Measurements from ENCODE around the gene SRPK3.
"Not testable (repeated sequence)": the region's sequence is repeated elsewhere in the genome, so short reads cannot be mapped to it uniquely, and the experiment has no call there.

The SRPK3 gene

DNA sequence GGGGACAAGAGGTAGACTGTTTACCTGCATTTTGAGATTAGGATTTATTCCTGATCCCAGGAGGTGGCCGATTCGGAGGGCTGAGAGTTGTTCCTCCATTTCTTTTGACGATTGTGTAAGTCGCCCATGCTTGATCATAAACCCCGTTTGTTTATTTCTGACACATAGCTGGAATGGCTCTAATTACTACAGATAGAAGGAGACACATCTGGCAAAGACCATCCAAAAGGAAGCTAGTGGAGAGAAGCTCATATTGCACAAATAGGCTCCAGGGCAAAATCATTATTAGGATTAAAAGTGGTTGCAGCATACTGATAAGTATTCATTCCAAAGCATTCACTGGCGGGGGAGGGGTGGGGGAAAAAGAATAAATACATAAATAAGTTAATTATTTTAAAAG lies 33.9 kb upstream of the SRPK3 start:
- not testable (repeated sequence) for DNase-seq

DNA sequence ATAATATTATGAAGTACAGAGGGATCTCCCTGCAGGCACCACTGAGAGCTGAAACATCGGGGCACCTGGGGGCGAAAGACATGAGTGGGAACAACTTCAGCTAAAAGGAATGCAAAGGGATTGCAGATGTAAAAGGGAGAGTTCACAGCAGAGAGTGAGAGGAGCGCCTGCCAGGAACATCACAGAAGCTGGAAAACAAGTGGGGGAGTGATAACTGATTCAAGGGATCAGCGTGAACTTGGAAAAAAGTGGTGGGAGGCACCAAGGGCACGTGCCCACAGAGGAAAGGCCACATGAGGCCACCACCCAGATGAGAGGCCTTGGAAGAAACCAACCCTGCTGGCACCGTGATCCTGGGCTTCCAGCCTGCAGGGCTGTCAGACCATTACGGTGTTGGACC lies 31.8 kb upstream of the SRPK3 start:
- DNase-seq, result not testable (repeated sequence)

DNA sequence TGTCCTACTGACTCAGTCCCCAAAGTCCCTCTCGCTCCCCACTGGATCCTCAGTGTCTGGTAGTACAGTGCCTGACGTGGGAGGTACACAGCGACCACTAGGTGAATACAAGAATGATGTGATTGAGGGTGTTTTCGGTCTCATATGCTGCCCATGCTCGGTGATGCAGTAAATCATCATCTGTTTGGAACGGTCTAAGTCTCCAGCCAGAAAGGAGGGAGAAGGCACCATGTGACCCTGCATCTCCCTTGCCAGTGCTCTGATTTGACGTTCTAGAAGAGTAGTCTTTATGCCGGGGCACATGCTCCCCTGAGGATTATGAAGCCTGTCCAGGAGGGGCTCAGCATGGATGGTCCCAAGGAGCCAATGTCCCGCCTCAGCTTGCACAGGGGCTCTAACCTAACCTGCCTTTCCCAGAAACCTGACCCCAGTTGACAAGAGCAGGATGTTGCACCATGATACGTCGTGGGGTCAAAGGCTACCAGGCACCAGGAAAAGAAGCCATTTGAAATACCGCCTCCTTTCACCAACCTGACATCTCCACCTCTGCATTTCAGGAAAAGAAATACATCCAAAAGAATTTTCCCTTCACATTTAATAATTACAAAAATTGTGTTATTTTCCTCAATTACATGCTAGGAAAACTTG lies 30.6 kb upstream of the SRPK3 start:
- DNase-seq, result no peak

DNA sequence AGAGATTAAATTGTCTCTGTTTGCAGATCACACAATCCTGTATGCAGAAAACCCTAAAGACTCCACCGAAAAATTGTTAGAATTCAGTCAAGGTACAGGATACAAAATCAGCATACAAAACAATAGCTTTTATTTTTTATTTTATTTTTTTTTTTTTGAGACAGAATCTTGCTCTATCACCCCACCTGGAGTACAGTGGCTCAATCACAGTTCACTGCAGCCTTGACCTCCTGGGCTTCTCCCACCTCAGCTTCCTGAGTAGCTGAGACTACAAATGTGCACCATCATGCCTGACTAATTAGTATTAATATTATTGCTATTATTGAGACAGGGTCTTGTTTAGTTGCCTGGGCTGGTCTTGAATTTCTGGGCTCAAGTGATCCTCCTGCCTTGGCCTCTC lies 25.7 kb upstream of the SRPK3 start:
- no peak for DNase-seq

DNA sequence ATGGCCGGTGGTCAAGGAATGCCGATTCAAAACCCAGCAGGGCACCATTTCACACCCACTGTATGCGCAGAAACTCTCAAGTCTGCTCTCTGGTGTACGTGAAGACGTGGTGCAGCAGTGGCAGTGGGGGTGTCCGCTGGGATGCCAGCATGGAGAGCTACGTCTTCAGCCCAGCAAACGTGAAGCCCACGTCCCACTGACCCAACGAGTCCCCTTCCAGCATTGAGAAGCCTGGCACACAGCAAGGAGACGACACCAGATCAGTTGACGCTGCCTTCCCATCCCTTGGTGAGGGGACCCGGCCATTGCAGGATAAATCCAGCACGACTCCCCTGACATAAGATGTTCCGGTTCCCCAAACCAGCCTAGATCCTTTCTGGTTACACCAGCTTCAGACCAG lies 19.0 kb upstream of the SRPK3 start:
- DNase-seq, result no peak

DNA sequence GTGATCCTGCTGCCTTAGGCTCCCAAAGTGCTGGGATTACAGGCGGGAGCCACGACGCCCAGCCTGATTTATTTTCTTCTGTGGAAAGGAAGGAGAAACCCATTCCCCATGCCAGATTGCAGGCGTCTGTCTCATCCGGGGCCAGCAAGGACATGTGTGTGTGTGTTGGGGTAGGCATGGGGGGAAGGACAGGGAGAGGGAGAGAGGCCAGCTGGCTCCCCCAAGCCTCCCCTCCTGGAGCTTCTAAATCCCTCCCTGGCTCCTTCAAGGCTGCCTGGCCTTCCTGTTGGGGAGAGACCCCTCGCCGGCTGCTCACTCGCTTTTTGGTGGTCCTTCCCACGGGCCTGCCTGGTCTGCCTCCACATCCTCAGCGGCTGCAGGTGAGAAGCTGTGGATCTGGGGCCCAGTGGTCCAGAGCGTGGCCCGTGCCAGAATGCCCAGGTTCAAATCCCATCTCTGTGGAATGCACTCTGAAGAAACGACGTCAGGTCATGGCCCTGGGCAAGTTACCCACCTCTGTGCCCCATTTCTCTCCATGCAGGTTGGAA lies 18.1 kb upstream of the SRPK3 start:
- DNase-seq, result no peak

DNA sequence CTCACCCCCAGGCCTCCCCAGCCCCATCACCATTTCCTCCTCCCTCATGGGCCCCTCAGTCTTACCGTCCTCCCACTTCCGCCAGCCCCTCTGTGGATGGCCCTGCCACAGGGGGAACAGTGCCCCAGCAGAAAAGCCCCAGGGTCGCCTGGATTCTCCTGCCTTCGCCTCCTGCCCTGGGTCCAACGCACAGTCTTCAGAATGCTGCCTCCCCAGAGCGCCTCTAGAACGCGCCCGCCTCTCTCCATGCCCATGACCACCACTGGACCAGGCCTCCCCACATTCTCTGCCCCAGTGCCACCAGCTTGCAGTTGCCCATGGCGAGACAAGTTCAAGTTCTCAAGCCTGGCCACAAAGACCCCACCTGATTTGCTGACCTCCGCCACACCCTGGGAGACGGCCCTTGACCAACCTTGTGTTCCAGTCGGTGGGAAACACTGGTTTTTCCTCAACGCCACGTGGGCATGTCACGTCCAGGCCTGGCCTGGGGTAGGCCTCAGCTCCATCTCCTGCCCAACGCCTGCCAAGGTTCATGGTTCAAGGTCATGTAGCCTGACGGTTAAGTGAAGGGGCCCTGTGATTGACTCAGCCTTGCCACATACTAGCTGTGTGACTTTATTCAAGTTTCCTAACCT lies 17.4 kb upstream of the SRPK3 start:
- no peak for DNase-seq

DNA sequence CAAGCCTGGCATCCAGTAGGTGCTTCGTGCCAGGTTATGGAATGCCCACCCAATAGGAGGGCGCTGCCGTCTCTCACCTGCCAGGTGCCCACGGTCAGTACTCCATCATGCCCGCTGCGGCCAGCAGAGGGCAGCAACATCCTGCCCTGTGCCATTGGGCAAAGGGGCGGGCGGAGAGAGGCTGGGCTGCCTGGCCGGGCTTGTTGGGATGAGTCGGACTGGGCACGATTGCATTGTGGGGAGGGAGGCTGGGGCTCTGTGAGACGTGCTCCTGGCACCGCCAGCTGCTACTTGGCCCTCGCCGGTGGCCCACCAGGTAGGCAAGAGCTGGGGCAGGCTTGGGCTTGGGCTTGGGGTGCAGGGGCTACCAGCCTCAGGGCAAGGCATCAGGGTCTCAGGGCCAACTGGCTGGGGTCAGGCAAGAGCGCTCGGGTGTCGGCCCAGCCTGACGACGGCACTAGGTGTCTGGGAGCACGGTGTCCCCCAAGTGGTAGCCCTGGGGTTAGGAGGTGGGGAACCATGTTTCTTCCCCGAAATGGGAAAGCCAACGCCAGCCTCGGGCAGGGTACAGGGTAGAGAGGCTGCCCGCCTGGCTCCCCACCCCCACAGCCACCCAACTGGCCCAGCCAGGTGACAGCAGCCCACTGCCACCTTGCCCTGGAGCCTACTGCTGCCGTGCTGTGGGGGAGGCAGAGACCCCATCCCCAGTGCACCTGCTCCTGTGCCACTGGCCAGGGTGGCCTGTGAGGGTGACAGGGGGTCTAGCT lies 16.7 kb upstream of the SRPK3 start, which contains the start of gene PLXNB3:
PLXNB3 (plus strand) TSS at position 261 of the 767 bp plus-strand sequence. CDS start 1,287 bp downstream, outside the sequence.
- peak; percentile 84 for DNase-seq

DNA sequence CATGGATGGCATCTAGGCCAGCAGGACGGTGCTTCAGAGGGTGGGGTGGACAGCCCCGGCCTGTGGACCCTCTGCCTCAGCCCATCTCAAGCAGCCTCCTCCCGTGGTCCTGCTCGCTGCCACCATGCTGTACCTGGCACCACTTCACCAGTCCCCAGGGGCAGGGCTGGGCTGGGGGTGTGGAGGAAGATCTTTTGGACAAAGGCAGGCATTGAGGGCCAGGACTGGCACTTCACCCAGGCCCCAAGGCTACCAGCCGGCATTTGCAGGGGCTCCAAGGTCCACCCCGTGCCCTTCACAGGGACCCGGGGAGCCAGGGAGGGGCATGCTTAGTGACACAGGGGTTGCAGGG lies 16.1 kb upstream of the SRPK3 start:
- no peak for DNase-seq

DNA sequence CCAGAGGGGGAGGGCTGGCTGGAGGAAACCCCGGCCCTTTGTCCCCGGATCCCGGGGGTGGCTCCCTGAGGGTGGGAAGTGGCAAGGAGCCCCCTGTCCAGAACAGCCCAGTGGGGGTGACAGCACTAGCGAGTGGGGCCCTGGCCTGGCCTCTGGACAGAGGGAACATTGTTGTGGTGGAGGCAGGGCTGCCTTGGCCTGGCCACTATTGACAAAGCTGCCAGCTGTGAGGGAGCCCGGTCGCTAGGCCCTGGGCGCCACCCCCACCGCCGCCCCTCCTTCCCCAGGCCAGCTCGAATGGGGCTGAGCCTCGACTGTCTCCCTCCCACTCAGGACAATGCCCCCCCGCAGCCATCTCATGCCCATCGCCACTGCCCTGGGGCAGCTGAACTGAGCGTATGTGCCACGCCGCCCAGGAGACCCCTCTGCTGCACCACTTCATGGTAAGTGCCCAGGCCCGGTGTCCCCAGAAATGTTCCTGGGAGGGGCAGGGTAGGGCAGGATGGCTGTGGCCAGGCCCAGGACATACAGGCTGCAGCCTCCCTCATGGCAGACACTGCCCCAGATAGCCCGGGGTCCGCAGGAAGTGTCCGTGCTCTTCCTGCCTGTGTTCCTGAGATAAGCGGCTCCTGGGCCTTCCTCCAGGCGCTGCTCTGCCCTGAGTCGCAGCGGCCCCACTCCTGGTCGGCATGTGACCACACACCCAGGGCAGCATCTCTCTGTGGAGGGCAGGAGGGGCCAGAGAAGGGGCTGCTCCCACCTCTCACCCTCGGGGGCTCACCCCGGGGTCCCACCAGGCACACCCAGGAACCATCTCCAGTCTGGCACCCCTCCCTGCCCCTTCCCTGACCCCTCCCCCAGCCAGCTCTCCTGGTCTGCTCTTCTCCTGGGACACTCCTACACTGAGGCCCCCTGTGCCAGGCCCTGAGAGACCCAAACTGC lies 15.4 kb upstream of the SRPK3 start:
- peak; percentile 83 for DNase-seq

DNA sequence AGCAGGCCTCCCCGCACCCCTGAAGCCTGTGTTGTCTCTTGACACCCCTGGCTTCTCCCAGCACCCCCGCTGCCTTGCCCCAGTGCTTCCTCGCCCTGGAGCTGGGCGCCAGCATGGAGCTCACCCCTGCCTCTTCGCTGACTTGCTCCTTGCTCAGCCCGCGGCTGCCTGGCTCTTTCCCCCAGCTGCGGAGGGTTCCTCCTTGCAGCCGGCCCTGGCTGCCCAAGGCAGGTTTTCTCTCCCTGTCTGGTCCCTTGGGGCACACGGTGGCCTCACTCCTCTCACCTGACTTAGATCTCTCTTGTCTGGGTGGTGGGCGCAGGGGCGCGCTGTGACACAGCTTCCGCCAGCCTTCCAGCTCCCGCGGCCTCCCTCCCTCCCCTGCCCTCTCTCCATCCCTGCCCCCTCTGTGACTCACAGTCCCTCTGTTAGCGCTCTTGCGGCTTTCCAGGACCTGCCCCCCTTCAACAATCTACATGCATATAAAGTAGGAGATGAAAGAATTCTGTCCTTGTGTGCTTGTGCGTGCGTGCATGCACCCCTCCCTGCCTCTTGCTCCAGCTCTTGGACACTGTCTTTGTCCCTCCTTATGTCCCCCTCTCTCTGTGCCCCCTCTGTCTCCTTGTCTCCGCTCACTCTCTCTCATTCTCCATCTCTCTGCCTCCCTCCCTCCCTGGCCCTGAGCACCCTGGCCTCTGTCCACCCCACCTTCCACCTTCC lies 14.6 kb upstream of the SRPK3 start:
- DNase-seq, result peak; percentile 90

DNA sequence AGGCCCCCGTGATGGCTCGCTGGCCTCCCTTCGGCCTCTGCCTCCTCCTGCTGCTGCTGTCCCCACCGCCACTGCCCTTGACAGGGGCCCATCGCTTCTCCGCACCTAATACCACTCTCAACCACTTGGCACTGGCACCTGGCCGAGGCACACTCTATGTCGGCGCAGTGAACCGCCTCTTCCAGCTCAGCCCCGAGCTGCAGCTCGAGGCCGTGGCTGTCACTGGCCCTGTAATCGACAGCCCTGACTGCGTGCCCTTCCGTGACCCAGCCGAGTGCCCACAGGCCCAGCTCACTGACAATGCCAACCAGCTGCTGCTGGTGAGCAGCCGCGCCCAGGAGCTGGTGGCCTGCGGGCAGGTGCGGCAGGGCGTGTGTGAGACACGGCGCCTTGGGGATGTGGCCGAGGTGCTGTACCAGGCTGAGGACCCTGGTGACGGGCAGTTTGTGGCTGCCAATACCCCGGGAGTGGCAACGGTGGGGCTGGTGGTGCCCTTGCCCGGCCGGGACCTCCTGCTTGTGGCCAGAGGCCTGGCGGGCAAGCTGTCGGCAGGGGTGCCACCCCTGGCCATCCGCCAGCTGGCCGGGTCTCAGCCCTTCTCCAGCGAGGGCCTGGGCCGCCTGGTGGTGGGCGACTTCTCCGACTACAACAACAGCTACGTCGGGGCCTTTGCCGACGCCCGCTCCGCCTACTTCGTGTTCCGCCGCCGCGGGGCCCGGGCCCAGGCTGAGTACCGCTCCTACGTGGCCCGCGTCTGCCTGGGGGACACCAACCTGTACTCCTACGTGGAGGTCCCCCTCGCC lies 13.8 kb upstream of the SRPK3 start:
- no peak for DNase-seq

DNA sequence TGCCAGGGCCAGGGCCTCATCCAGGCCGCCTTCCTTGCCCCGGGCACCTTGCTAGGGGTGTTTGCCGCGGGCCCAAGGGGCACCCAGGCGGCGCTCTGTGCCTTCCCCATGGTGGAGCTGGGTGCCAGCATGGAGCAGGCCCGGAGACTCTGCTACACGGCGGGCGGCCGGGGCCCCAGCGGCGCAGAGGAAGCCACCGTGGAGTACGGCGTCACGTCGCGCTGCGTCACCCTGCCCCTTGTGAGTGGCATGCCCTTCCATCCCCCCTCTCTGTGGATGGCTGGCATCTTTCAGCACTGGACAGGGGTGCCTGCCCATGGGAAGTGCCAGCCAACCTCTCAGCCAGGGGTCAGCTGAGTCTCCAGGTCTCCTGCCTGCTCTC lies 13.2 kb upstream of the SRPK3 start:
- DNase-seq, result no peak

DNA sequence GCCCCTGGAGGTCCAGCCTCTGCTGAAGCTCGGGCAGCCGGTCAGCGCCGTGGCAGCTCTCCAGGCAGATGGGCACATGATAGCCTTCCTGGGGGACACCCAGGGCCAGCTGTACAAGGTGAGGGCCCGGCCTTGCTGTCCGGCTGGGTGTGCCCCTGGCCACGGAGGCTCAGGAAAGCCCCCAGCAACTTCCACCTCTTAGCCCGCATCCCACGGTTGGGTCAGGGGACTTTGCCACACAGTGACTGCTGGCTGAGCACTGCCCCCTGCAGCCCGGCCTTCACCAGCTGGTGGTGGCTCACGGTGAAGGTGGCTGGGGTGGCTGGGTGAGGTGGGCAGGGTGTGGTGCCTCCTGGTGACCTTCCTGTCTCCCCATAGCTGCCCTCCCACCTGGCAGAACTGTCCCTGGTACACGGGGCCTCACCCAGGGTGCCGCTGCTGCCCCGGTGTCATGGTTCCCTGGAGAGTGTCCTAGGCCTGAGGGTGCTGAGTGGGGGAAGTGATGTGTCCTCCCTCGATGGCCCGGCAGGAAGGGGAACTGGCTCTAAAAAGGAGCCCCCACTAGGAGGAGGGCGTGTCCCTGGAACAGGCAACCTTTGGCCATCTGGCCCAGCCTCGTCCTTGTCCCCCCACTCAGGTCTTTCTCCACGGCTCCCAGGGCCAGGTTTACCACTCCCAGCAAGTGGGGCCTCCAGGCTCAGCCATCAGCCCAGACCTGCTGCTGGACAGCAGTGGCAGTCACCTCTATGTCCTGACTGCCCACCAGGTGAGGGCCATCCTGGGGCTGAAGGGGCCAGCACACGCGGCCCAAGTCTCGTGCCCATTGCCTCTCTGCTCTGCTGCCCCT lies 12.3 kb upstream of the SRPK3 start:
- peak; percentile 26 for DNase-seq

DNA sequence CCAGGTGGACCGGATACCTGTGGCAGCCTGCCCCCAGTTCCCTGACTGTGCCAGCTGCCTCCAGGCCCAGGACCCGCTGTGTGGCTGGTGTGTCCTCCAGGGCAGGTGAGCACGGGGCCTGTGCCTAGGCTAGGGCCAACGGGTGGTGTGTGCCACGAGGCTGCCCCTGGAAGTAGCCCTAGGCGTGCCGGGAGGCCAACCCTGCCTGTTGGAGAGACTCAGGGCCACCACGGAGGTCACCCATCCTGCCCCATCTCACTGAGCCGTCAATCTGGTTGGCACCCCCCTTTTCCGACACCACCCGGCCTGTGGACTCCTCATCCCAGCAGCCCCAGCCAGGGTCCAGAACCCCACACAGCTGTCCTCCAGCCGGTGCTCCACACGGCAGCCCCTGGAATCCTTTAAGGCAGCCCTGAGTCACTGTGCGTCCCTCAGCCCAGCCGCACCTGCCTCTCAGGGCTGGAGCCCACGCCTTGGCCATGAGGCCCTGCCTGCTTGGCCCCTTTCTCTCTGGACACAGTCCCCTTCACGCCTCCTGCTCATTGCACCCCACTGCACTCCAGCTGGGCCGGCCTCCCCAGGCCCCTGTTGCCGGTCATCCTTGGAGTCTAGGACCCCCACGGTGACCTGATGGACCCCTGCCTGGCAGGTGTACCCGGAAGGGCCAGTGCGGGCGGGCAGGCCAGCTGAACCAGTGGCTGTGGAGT lies 11.5 kb upstream of the SRPK3 start:
- DNase-seq, result no peak

DNA sequence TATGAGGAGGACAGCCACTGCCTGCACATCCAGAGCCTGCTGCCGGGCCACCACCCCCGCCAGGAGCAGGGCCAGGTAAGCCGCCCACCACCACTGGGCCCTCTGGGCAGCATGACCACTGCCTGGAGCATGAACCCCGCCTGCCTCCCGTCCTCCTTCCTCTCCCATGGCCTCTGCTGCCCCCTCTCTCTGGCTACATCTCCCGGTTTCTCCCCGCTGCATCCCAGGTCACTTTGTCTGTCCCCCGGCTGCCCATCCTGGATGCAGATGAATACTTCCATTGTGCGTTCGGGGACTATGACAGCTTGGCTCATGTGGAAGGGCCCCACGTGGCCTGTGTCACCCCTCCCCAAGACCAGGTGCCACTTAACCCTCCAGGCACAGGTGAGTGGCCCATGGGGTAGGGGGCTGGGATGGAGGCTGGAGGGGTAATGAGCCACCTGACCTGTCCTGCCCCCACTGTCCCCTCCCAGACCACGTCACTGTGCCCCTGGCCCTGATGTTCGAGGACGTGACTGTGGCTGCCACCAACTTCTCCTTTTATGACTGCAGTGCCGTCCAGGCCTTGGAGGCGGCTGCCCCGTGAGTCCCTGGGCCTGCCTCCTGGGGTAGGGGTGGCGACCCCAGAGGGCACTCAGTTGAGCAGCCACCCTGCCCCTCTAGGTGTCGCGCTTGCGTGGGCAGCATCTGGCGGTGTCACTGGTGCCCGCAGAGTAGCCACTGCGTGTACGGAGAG lies 10.8 kb upstream of the SRPK3 start:
- DNase-seq, result no peak

DNA sequence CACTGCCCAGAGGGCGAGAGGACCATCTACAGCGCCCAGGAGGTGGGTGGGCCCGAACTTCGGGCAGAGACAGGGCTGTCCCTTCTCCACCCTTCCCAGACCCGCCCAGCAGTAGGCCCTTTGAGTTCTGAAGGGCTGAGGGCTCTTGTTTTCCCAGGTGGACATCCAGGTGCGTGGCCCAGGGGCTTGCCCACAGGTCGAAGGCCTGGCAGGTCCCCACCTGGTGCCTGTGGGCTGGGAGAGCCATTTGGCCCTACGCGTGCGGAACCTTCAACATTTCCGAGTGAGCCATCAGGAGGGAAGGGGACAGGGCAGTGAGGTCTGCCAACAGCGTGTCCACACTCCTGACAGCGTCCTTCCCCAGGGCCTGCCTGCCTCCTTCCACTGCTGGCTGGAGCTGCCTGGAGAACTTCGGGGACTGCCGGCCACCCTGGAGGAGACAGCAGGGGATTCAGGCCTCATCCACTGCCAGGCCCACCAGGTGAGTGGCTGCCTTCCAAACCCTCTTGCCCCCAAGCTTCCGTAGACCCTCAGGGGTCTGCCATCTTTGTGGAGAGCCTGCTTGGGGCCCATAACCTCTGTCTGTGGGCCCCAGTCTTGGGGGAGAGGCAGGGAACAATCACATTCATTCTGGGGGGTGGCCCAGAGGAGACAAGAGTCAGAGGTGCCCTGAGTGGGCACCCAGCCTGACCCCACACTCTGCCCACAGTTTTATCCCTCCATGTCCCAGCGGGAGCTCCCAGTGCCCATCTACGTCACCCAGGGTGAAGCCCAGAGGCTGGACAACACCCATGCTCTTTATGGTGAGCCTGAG lies 10.0 kb upstream of the SRPK3 start:
- DNase-seq, result no peak
